GM19468 (cell line): Measurements from ENCODE around the gene FLRT2.

Source experiments
- ATAC-seq: cut with Tn5 transposase; IDR thresholded peaks from one replicate; pipeline ENCODE4 v1.9.1; 2021; ENCODE audit warnings: mild to moderate bottlenecking, moderate library complexity, moderate number of reproducible peaks; ENCODE audit not compliant: unreplicated experiment; ENCODE audit errors: extremely low read depth

Gene FLRT2

GRCh38 chr14:85558505-85558904, 28.6 kb downstream of the FLRT2 start:
- no peak for ATAC-seq

- ATAC-seq = no peak
Measured at GRCh38 chr14:85562630-85563029, 32.7 kb downstream of the FLRT2 start.

DNA sequence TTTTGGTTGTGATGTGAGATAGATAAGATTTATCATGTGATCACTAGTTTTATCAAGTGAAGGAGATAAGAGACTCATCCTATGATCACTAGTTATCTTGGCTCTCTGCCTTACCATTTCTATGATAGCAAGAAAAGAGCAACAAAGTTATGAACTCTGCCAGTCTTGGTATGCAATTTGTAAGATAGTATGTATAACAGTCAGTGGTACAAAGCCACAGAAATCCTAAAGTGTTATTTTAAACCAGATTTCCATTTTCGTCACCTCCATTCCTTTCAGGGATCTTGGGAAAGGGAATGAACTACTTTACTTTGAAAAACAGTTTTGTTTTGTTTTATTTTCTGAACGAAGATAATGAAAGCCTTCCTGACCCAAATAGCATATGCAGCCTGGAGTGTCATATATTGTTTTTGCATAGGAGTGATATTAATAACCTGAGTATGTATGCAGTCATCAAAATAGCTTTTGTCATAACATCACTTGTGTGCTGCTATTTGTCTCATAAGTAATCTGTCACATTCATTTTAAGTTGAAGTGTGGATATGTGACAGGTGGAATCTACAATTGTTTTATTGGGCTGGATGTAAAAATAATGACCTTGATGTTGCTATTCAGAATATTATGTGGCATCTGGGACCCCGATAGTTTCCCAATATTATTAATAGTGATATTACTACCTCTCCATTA, 35.0 kb downstream of the FLRT2 start:
- ATAC-seq = no peak

DNA sequence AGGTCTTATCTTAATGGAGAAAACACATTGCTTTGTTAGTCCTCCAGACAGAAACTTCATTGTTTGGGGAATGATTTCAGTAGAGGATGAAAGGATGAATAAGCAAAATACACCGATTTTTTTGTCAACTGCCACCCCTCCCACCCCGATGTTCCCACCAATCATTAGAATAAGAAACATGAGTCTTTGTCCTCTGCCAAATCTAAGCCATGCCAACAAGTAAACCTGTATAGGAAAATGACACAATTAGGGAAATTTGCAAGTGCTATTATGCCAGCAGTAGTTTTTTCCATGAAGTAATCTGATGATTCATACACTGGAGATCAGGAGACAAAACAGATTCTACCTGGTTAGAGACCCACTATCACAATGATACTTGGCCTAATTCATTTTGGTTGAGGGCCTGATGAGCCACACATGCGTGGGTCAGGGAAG, 35.9 kb downstream of the FLRT2 start:
- ATAC-seq = no peak

DNA sequence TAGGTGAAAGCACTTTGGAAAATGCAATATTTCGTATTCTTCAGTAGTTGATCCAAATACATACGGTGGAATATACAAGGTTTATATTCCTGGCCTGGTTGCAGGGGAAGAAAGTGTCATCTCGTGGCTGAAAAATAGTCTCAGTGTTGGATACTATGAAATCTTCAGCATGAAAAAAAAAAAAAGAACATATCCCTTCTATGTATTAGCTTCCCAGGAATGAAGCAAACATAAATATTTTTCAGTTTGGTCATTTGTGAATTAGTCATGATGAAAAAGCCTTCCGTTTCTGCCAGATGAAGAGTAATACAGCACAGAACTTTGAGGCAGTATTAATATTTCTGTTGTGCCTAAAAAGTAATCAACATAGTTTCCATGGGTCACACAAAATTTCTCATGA, 36.7 kb downstream of the FLRT2 start:
- no peak for ATAC-seq

DNA sequence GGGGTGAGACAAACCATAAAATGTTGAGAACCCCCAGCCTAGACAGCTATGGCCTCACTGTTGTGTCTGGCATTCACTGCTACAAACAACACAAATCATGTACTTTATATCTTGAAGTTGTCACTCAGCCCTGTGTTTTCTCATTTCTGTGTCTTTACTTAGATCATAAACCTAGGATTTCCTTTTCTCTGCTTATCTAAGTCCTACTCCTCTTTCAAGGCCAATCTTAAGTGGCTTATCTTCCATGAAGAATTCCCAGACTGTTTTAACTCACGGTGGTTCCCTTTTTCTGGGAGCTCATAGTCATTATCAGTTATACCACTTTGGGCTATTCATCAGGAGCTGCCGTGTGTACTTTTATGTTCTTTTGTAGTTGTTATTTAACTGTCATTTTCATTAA, 42.1 kb downstream of the FLRT2 start:
- no peak for ATAC-seq

GRCh38 chr14:85572845-85573244, 42.9 kb downstream of the FLRT2 start:
- ATAC-seq = no peak

- no peak for ATAC-seq
Measured at GRCh38 chr14:85573406-85573805, 43.5 kb downstream of the FLRT2 start.

DNA sequence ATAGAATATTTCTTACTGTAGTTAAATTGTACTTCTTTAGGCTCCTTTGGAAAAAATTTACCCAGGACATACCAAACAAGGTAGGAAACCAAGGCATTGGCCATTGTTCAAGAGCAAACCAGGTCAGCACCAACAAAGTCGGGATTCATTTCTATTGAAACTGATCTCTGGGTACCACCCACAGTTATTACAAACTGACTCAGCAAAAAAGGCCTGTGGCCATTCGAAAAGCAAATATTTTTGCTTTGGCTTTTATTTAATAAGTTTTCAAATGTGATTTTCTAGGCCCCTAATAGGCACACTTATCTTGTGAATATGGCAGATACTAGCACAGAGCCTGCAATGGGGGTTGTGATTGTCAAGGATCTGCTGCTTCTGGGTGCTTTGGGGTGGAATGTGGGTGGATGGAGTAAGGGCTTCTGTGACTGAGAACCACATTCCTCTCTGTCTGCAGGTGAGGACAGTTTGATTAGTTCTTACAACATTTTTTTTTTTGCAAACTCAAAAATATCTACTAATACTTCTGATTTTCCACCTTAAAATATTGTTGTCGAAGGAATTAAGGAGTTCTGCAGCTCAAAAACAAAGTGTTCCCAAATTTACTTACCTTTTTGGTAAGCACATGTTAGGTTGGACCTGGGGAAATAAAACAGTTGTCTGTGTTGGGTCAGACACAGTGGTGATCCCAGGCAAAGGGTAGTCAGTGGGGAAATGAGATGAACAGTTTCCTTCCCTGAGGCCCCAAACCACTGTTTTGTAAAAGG, 45.1 kb downstream of the FLRT2 start:
- ATAC-seq = no peak

DNA sequence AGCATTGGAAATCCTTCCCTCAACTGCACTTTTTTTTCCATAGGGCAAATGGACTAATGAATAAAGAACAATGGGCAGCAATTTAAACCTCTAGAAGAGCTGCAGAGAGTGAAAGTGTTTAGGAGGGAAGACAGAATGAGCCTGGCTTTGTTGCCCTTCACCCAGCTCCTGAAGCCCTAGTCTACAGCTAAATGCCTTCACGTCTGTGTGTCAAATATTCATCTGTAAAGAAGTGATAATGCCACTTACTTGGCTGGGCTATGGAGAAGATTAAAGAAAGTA, 45.6 kb downstream of the FLRT2 start:
- ATAC-seq = no peak

GRCh38 chr14:85576218-85576617, 46.3 kb downstream of the FLRT2 start:
- no peak for ATAC-seq

GRCh38 chr14:85576848-85577542, 47.1 kb downstream of the FLRT2 start:
- ATAC-seq = no peak

DNA sequence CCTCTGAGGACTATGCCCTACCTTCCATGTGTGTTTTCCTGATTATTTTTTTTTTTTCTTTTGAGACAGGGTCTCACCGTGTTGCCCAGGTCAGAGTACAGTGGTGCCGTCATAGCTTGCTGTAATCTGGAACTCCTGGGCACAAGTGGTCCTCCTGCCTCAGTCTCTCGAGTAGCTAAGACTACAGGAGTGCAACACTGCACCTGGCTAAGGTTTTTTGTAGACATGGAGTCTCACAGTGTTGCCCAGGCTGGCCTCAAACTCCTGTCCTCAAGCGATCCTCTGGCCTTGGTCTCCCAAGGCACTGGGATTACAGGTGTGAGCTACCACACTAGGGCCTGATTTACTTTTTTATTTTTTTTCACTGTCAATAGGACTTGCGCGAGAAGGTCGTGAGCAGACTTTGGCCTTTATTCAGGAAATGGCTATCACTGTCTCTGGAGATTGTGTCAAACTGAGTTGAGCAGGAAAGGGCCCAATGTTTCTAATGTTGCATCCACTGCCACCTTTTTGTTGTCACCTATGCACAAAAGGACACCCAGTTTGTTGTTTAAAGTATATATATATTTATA, 47.7 kb downstream of the FLRT2 start:
- ATAC-seq = no peak

DNA sequence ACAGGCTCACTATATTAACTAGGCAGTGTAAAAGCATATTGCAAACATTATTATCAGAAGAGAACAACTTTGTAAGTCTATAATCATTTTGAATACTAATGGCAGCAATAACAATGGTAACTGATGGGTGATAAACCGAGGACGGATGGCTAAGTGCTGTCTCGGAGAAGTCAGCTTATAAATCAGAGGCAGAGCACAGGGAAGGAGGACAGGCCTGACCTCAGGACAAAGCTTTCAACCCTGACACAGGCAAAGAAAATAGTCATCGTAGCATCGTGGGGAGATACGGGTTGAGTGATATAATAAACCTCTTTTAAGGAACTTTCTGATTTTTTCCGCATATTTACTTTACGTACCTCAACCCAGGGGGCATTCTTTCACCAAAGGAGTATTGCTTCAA, 48.4 kb downstream of the FLRT2 start:
- ATAC-seq = no peak

DNA sequence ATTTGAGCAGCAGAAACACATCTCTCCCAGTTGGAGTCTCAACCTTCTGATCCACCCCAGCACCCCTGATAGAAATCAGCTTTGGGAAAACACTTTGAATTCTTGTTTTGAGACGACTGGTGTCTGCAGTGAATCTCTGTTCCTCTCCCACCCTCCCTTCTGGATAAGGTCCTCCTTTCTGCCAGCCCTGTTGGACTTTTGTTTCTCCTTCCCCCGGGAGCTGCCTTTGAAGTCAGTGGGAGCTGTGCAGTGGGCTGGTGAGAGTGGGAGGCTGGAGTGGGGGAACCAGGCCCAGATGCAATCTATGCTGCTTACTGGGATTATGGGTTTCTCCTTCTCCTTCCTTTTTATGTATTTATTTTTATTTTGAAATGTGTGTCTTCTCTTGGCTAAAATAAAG, 49.0 kb downstream of the FLRT2 start:
- no peak for ATAC-seq

DNA sequence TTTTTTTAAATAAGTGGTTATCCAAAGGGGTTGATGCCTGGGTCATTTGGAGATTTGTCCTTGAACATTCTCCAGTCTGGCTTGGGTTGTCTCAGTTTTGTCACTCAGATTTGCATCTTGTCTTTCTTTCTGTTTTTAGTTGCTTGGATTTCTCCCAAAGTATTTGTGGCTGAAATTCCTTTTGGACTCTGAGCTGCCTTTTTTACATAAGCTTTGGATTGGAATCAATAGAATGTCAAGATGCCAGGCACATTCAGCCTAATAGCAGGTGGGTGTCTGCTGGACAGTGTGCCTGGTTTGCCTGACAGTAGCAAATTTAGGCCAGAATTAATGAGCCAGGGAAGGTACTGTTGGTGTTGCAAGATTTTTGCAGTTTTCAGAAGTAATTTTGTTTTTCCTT, 50.0 kb downstream of the FLRT2 start:
- no peak for ATAC-seq

GRCh38 chr14:85580536-85581140, 50.7 kb downstream of the FLRT2 start:
- ATAC-seq = no peak

DNA sequence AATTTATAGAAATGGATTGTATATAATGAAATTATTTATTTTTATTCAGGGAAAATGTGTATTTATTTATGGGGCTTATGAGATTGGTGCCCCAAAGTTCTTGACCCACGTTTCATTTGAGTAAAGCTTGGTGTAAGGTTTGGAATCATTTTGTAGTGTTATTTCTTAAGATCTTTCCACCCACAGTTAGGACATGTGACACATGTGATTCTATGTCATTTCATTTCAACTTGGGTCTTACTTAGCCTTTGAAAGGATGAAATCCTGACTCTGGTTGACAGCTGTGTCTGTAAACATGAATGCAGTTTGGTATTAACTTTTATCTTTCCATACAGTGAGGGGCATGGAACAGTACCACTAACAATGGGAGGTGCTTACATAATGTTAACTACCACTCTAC, 51.7 kb downstream of the FLRT2 start:
- ATAC-seq = no peak

- no peak for ATAC-seq
Measured at GRCh38 chr14:85583380-85583779, 53.4 kb downstream of the FLRT2 start.

GRCh38 chr14:85584481-85584880, 54.5 kb downstream of the FLRT2 start:
- no peak for ATAC-seq
